Activated T-cell treated with anti-CD3 and anti-CD28 coated beads, Interleukin-2, amount 50 U/mL, for 4 hours (primary cell): Measurements from ENCODE around the gene ABTB1. TPM values are rescaled to one million over a fixed set of nuclear protein-coding genes. Genes with fewer than 3 reads are reported as not detected.
"Not testable (repeated sequence)": the region's sequence is repeated elsewhere in the genome, so short reads cannot be mapped to it uniquely, and the experiment has no call there.

Source experiments
- ATAC-seq, 2 donors: fragments of 200-7000 bp; cut with Tn5 transposase; one replicate each; pipeline ENCODE4 v1.10.0; 2021
- DNase-seq: peaks from one replicate; pipeline ENCODE4 v3.0.0-alpha.2; 2020
- H3K27me3 Mint-ChIP-seq: one replicate; pipeline ENCODE4 v1.8.0; 2021; ENCODE audit warnings: low read depth, mixed read lengths
- H3K36me3 Mint-ChIP-seq: one replicate; pipeline ENCODE4 v1.8.0; 2022; ENCODE audit warnings: mixed read lengths; ENCODE audit not compliant: insufficient read depth
- H3K4me1 Mint-ChIP-seq: one replicate; pipeline ENCODE4 v1.8.0; 2021; ENCODE audit warnings: low read depth, mixed read lengths
- H3K4me3 Mint-ChIP-seq: one replicate; pipeline ENCODE4 v1.8.0; 2021; ENCODE audit warnings: mild to moderate bottlenecking, moderate library complexity, mixed read lengths
- H3K9me3 Mint-ChIP-seq: one replicate; pipeline ENCODE4 v1.8.0; 2021; ENCODE audit warnings: mixed read lengths
- total RNA-seq, 3 donors: library from RNA; stranded (reverse); gene quantifications; one replicate each; pipeline ENCODE4 v1.2.1, GENCODE V29; 2021

The ABTB1 gene
- total RNA-seq, 3 donors from 2014 or later = 4.7 to 8.8 (median 6.1) TPM

- ATAC-seq (no peak), DNase-seq (no peak)
- no peaks in the 10 kb centered on the region for H3K9me3 Mint-ChIP-seq
- no peaks in the 10 kb centered on the region for H3K27me3 Mint-ChIP-seq
- peaks cover 3% of the 10 kb centered on the region for H3K4me1 Mint-ChIP-seq
- no peak overlapping the region for H3K4me3 Mint-ChIP-seq
- no peaks in the 10 kb centered on the region for H3K36me3 Mint-ChIP-seq
Measured at GRCh38 chr3:127693336-127693843, 20.6 kb downstream of the ABTB1 start.

GRCh38 chr3:127694467-127695215, 21.9 kb downstream of the ABTB1 start:
- peak; percentile 44 to 68 for ATAC-seq
- Mint-ChIP-seq H3K4me3 (no peak overlapping the region), H3K9me3 (no peaks in the 10 kb centered on the region), H3K27me3 (no peaks in the 10 kb centered on the region), H3K36me3 (no peaks in the 10 kb centered on the region), H3K4me1 (peaks cover 3% of the 10 kb centered on the region)
- DNase-seq = peak; percentile 33

GRCh38 chr3:127697551-127698240, 24.9 kb downstream of the ABTB1 start:
- peak; percentile 78 for ATAC-seq
- H3K4me3 Mint-ChIP-seq = no peak overlapping the region
- no peak for DNase-seq
- H3K9me3 Mint-ChIP-seq = no peaks in the 10 kb centered on the region
- H3K36me3 Mint-ChIP-seq = no peaks in the 10 kb centered on the region
- H3K4me1 Mint-ChIP-seq = peaks cover 3% of the 10 kb centered on the region
- no peaks in the 10 kb centered on the region for H3K27me3 Mint-ChIP-seq

GRCh38 chr3:127698286-127698685, 25.5 kb downstream of the ABTB1 start:
- H3K4me3 Mint-ChIP-seq = no peak overlapping the region
- no peaks in the 10 kb centered on the region for H3K36me3 Mint-ChIP-seq
- H3K4me1 Mint-ChIP-seq = peaks cover 3% of the 10 kb centered on the region
- DNase-seq (no peak), ATAC-seq (no peak)
- H3K9me3 Mint-ChIP-seq = peaks cover under 1% of the 10 kb centered on the region
- peaks cover 1% of the 10 kb centered on the region for H3K27me3 Mint-ChIP-seq

- ATAC-seq = no peak
- H3K9me3 Mint-ChIP-seq = peaks cover 6% of the 10 kb centered on the region
Measured at GRCh38 chr3:127698691-127699415, 26.1 kb downstream of the ABTB1 start.

GRCh38 chr3:127699416-127700300, 26.9 kb downstream of the ABTB1 start:
- no peaks in the 10 kb centered on the region for H3K36me3 Mint-ChIP-seq
- DNase-seq (no peak), ATAC-seq (no peak)
- peaks cover 6% of the 10 kb centered on the region for H3K9me3 Mint-ChIP-seq
- peaks cover 3% of the 10 kb centered on the region for H3K4me1 Mint-ChIP-seq
- peaks cover 4% of the 10 kb centered on the region for H3K27me3 Mint-ChIP-seq
- H3K4me3 Mint-ChIP-seq = no peak overlapping the region

More at GRCh38 chr3:127698691-127699415, 26.1 kb downstream of the ABTB1 start:
- H3K4me1 Mint-ChIP-seq = peaks cover 3% of the 10 kb centered on the region
- no peaks in the 10 kb centered on the region for H3K36me3 Mint-ChIP-seq
- peaks cover 4% of the 10 kb centered on the region for H3K27me3 Mint-ChIP-seq
- H3K4me3 Mint-ChIP-seq = no peak overlapping the region
- DNase-seq = no peak

- Mint-ChIP-seq H3K4me3 (no peak overlapping the region), H3K4me1 (peaks cover 3% of the 10 kb centered on the region), H3K27me3 (peaks cover 4% of the 10 kb centered on the region), H3K9me3 (peaks cover 6% of the 10 kb centered on the region), H3K36me3 (no peaks in the 10 kb centered on the region)
- ATAC-seq (no peak), DNase-seq (no peak)
Measured at GRCh38 chr3:127700406-127700805, 27.7 kb downstream of the ABTB1 start.

GRCh38 chr3:127701280-127701911, 28.6 kb downstream of the ABTB1 start:
- no peak overlapping the region for H3K4me3 Mint-ChIP-seq
- peaks cover 3% of the 10 kb centered on the region for H3K4me1 Mint-ChIP-seq
- DNase-seq (no peak), ATAC-seq (no peak)
- peaks cover 6% of the 10 kb centered on the region for H3K9me3 Mint-ChIP-seq
- H3K36me3 Mint-ChIP-seq = no peaks in the 10 kb centered on the region
- H3K27me3 Mint-ChIP-seq = peaks cover 4% of the 10 kb centered on the region

- no peaks in the 10 kb centered on the region for H3K36me3 Mint-ChIP-seq
- peaks cover 4% of the 10 kb centered on the region for H3K27me3 Mint-ChIP-seq
- no peak overlapping the region for H3K4me3 Mint-ChIP-seq
- H3K4me1 Mint-ChIP-seq = peaks cover 3% of the 10 kb centered on the region
- H3K9me3 Mint-ChIP-seq = peaks cover 6% of the 10 kb centered on the region
- ATAC-seq (no peak), DNase-seq (no peak)
Measured at GRCh38 chr3:127702151-127702578, 29.4 kb downstream of the ABTB1 start.

GRCh38 chr3:127704840-127705239, 32.1 kb downstream of the ABTB1 start:
- not testable (repeated sequence) for H3K4me3 Mint-ChIP-seq, ATAC-seq, DNase-seq, H3K9me3 Mint-ChIP-seq, H3K27me3 Mint-ChIP-seq, H3K4me1 Mint-ChIP-seq, H3K36me3 Mint-ChIP-seq

- Mint-ChIP-seq H3K4me1 (no peaks in the 10 kb centered on the region), H3K9me3 (peaks cover 6% of the 10 kb centered on the region), H3K36me3 (no peaks in the 10 kb centered on the region), H3K4me3 (no peak overlapping the region), H3K27me3 (peaks cover 4% of the 10 kb centered on the region)
- ATAC-seq (no peak), DNase-seq (no peak)
Measured at GRCh38 chr3:127706312-127706711, 33.6 kb downstream of the ABTB1 start.

- DNase-seq (no peak), ATAC-seq (no peak)
- peaks cover 6% of the 10 kb centered on the region for H3K9me3 Mint-ChIP-seq
- H3K4me3 Mint-ChIP-seq = no peak overlapping the region
- H3K36me3 Mint-ChIP-seq = no peaks in the 10 kb centered on the region
- H3K4me1 Mint-ChIP-seq = no peaks in the 10 kb centered on the region
- H3K27me3 Mint-ChIP-seq = peaks cover 4% of the 10 kb centered on the region
Measured at GRCh38 chr3:127706785-127707351, 34.1 kb downstream of the ABTB1 start.

GRCh38 chr3:127707851-127708411, 35.2 kb downstream of the ABTB1 start:
- no peak overlapping the region for H3K4me3 Mint-ChIP-seq
- ATAC-seq = no peak

More at GRCh38 chr3:127707851-127708411, 35.2 kb downstream of the ABTB1 start:
- H3K36me3 Mint-ChIP-seq = no peaks in the 10 kb centered on the region
- peaks cover 6% of the 10 kb centered on the region for H3K9me3 Mint-ChIP-seq
- peaks cover 6% of the 10 kb centered on the region for H3K27me3 Mint-ChIP-seq
- DNase-seq = no peak
- no peaks in the 10 kb centered on the region for H3K4me1 Mint-ChIP-seq
